ENCODE measurements around the gene SNRPD3.

DNA sequence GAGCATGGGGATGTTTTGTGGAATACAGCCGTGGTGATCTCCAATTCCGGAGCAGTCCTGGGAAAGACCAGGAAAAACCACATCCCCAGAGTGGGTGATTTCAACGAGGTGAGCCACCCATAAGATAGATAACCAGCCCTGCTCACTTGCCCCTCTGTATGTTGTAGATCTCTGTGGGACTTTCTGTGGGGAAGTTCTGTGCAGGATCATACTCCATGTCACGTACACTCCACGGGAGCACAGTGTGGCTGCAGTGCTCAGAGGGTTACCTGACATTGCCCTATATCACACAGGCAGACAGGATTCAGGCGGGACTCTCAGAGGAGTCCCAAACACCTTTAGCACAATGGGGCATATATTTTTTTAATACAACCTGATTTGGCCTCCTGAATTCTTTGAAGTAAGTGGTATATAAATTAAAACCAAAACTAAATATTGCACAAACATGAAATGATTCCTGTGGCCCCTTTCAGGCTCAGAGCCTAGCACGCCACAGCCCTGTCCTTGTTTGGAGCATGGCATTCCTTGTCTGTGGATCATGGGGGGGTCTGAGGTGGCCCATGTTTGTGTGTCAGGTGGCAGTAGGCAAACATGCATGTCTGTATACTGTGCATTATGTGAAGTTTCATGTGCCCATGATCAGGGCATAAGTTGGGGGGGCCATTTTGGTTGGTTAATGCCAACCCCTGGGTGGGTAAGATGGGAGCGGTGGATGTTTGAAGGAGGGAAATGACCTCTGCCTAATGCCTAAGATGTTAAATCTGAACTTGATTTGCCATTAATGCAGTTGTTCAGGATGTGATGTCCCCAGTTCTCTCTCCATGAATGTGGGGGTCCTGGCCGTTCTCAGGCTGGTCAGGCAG is 42.2 kb upstream of the SNRPD3 start:
- TF ChIP-seq, protein P1, sequence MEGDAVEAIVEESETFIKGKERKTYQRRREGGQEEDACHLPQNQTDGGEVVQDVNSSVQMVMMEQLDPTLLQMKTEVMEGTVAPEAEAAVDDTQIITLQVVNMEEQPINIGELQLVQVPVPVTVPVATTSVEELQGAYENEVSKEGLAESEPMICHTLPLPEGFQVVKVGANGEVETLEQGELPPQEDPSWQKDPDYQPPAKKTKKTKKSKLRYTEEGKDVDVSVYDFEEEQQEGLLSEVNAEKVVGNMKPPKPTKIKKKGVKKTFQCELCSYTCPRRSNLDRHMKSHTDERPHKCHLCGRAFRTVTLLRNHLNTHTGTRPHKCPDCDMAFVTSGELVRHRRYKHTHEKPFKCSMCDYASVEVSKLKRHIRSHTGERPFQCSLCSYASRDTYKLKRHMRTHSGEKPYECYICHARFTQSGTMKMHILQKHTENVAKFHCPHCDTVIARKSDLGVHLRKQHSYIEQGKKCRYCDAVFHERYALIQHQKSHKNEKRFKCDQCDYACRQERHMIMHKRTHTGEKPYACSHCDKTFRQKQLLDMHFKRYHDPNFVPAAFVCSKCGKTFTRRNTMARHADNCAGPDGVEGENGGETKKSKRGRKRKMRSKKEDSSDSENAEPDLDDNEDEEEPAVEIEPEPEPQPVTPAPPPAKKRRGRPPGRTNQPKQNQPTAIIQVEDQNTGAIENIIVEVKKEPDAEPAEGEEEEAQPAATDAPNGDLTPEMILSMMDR (IDR thresholded peaks at IDR 0.05), result no peak
- TF ChIP-seq POLR2A (IDR thresholded peaks at IDR 0.05) (no peak), EP300 (IDR thresholded peaks at IDR 0.05) (no peak)
